Neural crest cell (in vitro differentiated cells): Measurements from ENCODE around the gene TRAPPC1. TPM values are rescaled to one million over a fixed set of nuclear protein-coding genes. Genes with fewer than 3 reads are reported as not detected.

Source experiments
- DNase-seq: peaks from one replicate; pipeline ENCODE4 v3.0.0; 2021; ENCODE audit warnings: low read depth, mixed read lengths, low spot score
- H3K27ac Mint-ChIP-seq: one replicate; pipeline ENCODE4 v1.8.0; 2021; ENCODE audit warnings: mild to moderate bottlenecking, mixed read lengths; ENCODE audit not compliant: unreplicated experiment
- H3K27me3 Mint-ChIP-seq: 2 replicates; pipeline ENCODE4 v1.8.0; 2021; ENCODE audit warnings: low read depth, mild to moderate bottlenecking, mixed read lengths
- H3K36me3 Mint-ChIP-seq: 2 replicates; pipeline ENCODE4 v1.8.0; 2021; ENCODE audit warnings: low read depth, mild to moderate bottlenecking, mixed read lengths
- H3K4me1 Mint-ChIP-seq: 2 replicates; pipeline ENCODE4 v1.8.0; 2021; ENCODE audit warnings: mixed read lengths
- H3K4me3 Mint-ChIP-seq: one replicate; pipeline ENCODE4 v1.8.0; 2021; ENCODE audit warnings: mild to moderate bottlenecking, mixed read lengths
- H3K9me3 Mint-ChIP-seq: 2 replicates; pipeline ENCODE4 v1.8.0; 2021; ENCODE audit warnings: mixed read lengths
- CTCF ChIP-seq: fragments of 200-600 bp; sonication (generic); conservative IDR thresholded peaks from 2 replicates; pipeline ENCODE4 v1.5.0; 2021; ENCODE audit warnings: antibody characterized with exemption, mild to moderate bottlenecking
- total RNA-seq: library from RNA; stranded (reverse); gene quantifications from 2 replicates; pipeline ENCODE4 v1.2.1, GENCODE V29; 2021

Gene TRAPPC1
- total RNA-seq, 1 donor from 2014 or later, result 145 TPM

GRCh38 chr17:7971651-7972050 lies 39.9 kb upstream of the TRAPPC1 start:
- H3K27me3 Mint-ChIP-seq, result peaks cover 27% of the 10 kb centered on the region
- peaks cover 5% of the 10 kb centered on the region for H3K36me3 Mint-ChIP-seq
- no peak for DNase-seq
- H3K4me1 Mint-ChIP-seq, result no peaks in the 10 kb centered on the region
- TF ChIP-seq CTCF, result no peak
- no peak overlapping the region for H3K27ac Mint-ChIP-seq
- no peak overlapping the region for H3K4me3 Mint-ChIP-seq
- H3K9me3 Mint-ChIP-seq, result peaks cover 8% of the 10 kb centered on the region

DNA sequence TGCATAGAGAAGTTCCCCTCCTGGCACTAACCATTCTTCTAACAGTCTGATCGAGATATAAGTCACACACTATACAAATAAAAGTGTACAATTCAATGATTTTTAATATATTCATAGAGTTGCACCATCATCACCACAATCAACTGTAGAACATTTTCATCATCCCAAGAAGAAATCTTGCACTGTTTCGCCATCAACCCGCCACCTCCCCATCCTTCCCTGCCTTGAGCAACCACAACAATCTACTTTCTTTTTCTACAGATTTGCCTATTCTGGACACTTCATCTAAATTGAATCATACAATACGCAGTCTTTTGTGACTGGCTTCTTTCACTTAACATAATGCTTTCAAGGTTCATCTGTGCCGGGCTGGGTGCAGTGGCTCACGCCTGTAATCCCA lies 37.7 kb upstream of the TRAPPC1 start:
- TF ChIP-seq CTCF, result no peak
- no peak overlapping the region for H3K27ac Mint-ChIP-seq

GRCh38 chr17:7967751-7968150 lies 36.0 kb upstream of the TRAPPC1 start:
- no peaks in the 10 kb centered on the region for H3K36me3 Mint-ChIP-seq
- no peak for TF ChIP-seq CTCF
- H3K9me3 Mint-ChIP-seq, result no peaks in the 10 kb centered on the region
- no peak for DNase-seq
- H3K27ac Mint-ChIP-seq, result no peak overlapping the region
- no peaks in the 10 kb centered on the region for H3K4me1 Mint-ChIP-seq
- no peak overlapping the region for H3K4me3 Mint-ChIP-seq
- H3K27me3 Mint-ChIP-seq, result peaks cover 20% of the 10 kb centered on the region

More for the DNA sequence above, 37.7 kb upstream of the TRAPPC1 start:
- H3K4me3 Mint-ChIP-seq, result no peak overlapping the region
- no peaks in the 10 kb centered on the region for H3K4me1 Mint-ChIP-seq
- no peak for DNase-seq
- H3K27me3 Mint-ChIP-seq, result peaks cover 20% of the 10 kb centered on the region
- peaks cover under 1% of the 10 kb centered on the region for H3K36me3 Mint-ChIP-seq
- peaks cover under 1% of the 10 kb centered on the region for H3K9me3 Mint-ChIP-seq

DNA sequence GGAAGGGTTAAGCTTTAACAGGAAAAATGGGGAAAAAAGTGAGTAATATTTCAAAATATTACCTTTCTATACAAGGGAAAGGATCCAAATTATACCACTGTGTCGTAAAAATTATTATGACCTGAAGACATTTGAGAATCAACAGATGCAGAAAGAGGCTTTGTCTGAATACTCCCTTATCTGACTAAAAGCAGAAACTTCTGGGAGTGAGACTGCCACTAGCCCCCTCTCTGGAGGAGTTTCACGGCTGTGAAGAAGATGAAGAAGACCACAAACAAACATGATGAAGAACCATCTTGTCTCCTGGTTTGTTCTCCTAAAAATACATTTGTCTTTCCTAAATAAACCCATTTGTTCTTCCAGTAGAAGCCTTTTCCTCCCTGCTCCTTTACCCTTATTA lies 29.7 kb upstream of the TRAPPC1 start:
- no peak for DNase-seq
- no peaks in the 10 kb centered on the region for H3K36me3 Mint-ChIP-seq
- H3K27me3 Mint-ChIP-seq, result peaks cover 16% of the 10 kb centered on the region
- no peaks in the 10 kb centered on the region for H3K4me1 Mint-ChIP-seq
- H3K4me3 Mint-ChIP-seq, result no peak overlapping the region
- no peaks in the 10 kb centered on the region for H3K9me3 Mint-ChIP-seq
- TF ChIP-seq CTCF, result no peak
- H3K27ac Mint-ChIP-seq, result no peak overlapping the region

GRCh38 chr17:7959503-7960253 lies 27.9 kb upstream of the TRAPPC1 start:
- TF ChIP-seq CTCF, result no peak

More at GRCh38 chr17:7959503-7960253, 27.9 kb upstream of the TRAPPC1 start:
- no peaks in the 10 kb centered on the region for H3K4me1 Mint-ChIP-seq
- H3K4me3 Mint-ChIP-seq, result no peak overlapping the region
- no peaks in the 10 kb centered on the region for H3K36me3 Mint-ChIP-seq
- peaks cover 16% of the 10 kb centered on the region for H3K27me3 Mint-ChIP-seq
- no peak for DNase-seq
- H3K9me3 Mint-ChIP-seq, result no peaks in the 10 kb centered on the region
- no peak overlapping the region for H3K27ac Mint-ChIP-seq
